Esophagus squamous epithelium (tissue), 4 donors: Measurements from ENCODE around the gene USP53.

ENCODE experiments used
- POLR2A ChIP-seq, 4 donors: fragments of 450-650 bp; IDR thresholded peaks; one replicate each; pipeline ENCODE4 v1.6.1; 2017; ENCODE audit warnings: antibody characterized with exemption in 4 of 4, mild to moderate bottlenecking in 4 of 4, moderate library complexity in 3 of 4
- TF ChIP-seq, protein P1 (sequence below), 6 experiments: fragments of 450-650 bp in 4 of 6; fragments of 200-600 bp in 2 of 6; sonication (generic) in 2 of 6; IDR thresholded peaks; one replicate each; pipeline ENCODE4 v1.5.1; 2016 to 2019; ENCODE audit warnings: antibody characterized with exemption in 6 of 6, mild to moderate bottlenecking in 4 of 6, moderate library complexity in 4 of 6

DNA sequence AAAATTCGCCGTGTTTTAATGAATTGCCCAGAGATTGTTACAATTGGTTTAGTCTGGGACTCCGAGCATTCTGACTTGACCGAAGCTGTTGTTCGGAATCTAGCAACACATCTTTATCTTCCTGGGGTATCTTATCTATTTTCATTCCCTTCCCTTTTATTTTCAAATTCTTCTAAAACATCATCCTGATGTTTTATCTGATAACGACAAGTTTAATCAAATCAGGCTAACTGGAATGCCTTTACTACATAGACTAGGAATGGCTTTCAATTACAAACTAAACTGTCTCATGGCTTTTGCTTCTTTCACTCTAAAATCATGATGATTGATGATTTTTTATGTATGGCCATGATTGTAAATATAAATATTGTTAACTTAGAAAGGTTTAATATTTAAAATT, 48.0 kb downstream of the USP53 start:
- TF ChIP-seq POLR2A (IDR thresholded peaks at IDR 0.05), result no peak
- TF ChIP-seq, protein P1, sequence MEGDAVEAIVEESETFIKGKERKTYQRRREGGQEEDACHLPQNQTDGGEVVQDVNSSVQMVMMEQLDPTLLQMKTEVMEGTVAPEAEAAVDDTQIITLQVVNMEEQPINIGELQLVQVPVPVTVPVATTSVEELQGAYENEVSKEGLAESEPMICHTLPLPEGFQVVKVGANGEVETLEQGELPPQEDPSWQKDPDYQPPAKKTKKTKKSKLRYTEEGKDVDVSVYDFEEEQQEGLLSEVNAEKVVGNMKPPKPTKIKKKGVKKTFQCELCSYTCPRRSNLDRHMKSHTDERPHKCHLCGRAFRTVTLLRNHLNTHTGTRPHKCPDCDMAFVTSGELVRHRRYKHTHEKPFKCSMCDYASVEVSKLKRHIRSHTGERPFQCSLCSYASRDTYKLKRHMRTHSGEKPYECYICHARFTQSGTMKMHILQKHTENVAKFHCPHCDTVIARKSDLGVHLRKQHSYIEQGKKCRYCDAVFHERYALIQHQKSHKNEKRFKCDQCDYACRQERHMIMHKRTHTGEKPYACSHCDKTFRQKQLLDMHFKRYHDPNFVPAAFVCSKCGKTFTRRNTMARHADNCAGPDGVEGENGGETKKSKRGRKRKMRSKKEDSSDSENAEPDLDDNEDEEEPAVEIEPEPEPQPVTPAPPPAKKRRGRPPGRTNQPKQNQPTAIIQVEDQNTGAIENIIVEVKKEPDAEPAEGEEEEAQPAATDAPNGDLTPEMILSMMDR (IDR thresholded peaks at IDR 0.05), result no peak
